Kidney (tissue), 14 donors: ENCODE data around the gene MSI2. TPM values are rescaled to one million over a fixed set of nuclear protein-coding genes. Genes with fewer than 3 reads are reported as not detected.

Source experiments
- DNase-seq, 5 donors: peaks; one replicate each; pipeline ENCODE4 v3.0.0-alpha.2; 2013 to 2020
- FAIRE-seq: peaks from 2 replicates; lab custom pipeline; 2012; peaks lifted over from hg19 to GRCh38; lab: Jason Lieb, UNC
- H3K27ac ChIP-seq, 2 donors: one replicate each; pipeline ENCODE4 v1.7.0; 2013; ENCODE audit warnings: low read depth in 2 of 2, low read length in 2 of 2, inconsistent platforms in 1 of 2
- H3K27me3 ChIP-seq: one replicate; pipeline ENCODE4 v1.7.1; 2013; ENCODE audit warnings: low read length, inconsistent platforms; ENCODE audit not compliant: control insufficient read depth, insufficient read depth
- H3K36me3 ChIP-seq, 3 donors: one replicate each; pipeline versions ENCODE4 v1.7.0 to v1.7.1; 2013; ENCODE audit warnings: low read length in 3 of 3, control low read depth in 1 of 3, inconsistent platforms in 1 of 3; ENCODE audit not compliant: insufficient read depth in 3 of 3, control insufficient read depth in 2 of 3
- H3K4me1 ChIP-seq, 3 donors: one replicate each; pipeline versions ENCODE4 v1.7.0 to v1.7.1; 2013; ENCODE audit warnings: low read length in 3 of 3, inconsistent platforms in 1 of 3, low read depth in 1 of 3; ENCODE audit not compliant: control insufficient read depth in 2 of 3, insufficient read depth in 2 of 3
- H3K4me3 ChIP-seq, 3 donors: one replicate each; pipeline versions ENCODE4 v1.7.0 to v1.8.1; 2013; ENCODE audit warnings: low read length in 3 of 3, control low read depth in 1 of 3, inconsistent platforms in 1 of 3
- H3K9ac ChIP-seq, 3 donors: one replicate each; pipeline versions ENCODE4 v1.7.0 to v1.7.1; 2013; ENCODE audit warnings: low read length in 3 of 3, control low read depth in 1 of 3, inconsistent platforms in 1 of 3
- H3K9me3 ChIP-seq, 3 donors: one replicate each; pipeline versions ENCODE4 v1.7.0 to v1.7.1; 2013; ENCODE audit warnings: low read length in 3 of 3, control low read depth in 1 of 3, inconsistent platforms in 1 of 3; ENCODE audit not compliant: control insufficient read depth in 2 of 3, insufficient read depth in 1 of 3
- CTCF ChIP-seq: IDR thresholded peaks from 3 replicates; pipeline ENCODE4 v1.5.1; 2012; ENCODE audit warnings: mild to moderate bottlenecking, moderate library complexity, borderline replicate concordance; ENCODE audit not compliant: insufficient read depth; ENCODE audit errors: extremely low read depth
- intact Hi-C: fragments of 100-400 bp; cut with DNase I; formaldehyde crosslinking; loops from one replicate; pipeline ENCODE4 v1.11.1; 2022
- polyA plus RNA-seq: library from polyadenylated mRNA; stranded (reverse); fragments of 350-450 nt; fragmentation: Illumina TruSeq; extraction: RNeasy Lipid Tissue Mini Kit (QIAGEN cat#74804); gene quantifications from one replicate; pipeline ENCODE4 v1.2.3, GENCODE V29; 2014; ENCODE audit warnings: low read depth, low replicate concordance; ENCODE audit not compliant: insufficient read depth
- total RNA-seq: library from RNA; stranded (reverse); fragmentation: NEBNext Ultra II Directional; extraction: Animal tissue kit (Norgen Biotek cat#: 25700); gene quantifications from one replicate; pipeline ENCODE4 v1.2.1, GENCODE V29; 2021
- donor health status: control.
- donor health status: control.
- donor health status: control.
- donor health status: control.
- donor health status: control.
- donor health status: DM: yes; HTN: yes; CAD: no.
- donor health status: Normal renal cell carcinoma (clear cell type).

Gene MSI2
- total and polyA plus RNA-seq, 2 donors from 2014 or later: 69.2 to 151 TPM

GRCh38 chr17:57595426-57595825 lies 339.1 kb downstream of the MSI2 start:
- no peaks in the 10 kb centered on the region for H3K27me3 ChIP-seq
- peaks cover 5 to 16% (median 5%) of the 10 kb centered on the region in 3 donors for H3K4me1 ChIP-seq
- FAIRE-seq: no peak
- H3K9ac ChIP-seq: no peak overlapping the region
- no peaks in the 10 kb centered on the region for H3K36me3 ChIP-seq
- DNase-seq: no peak
- no peak overlapping the region for H3K27ac ChIP-seq
- TF ChIP-seq CTCF: no peak
- no peak overlapping the region for H3K4me3 ChIP-seq
- no peaks in the 10 kb centered on the region for H3K9me3 ChIP-seq
- intact Hi-C loops: no loop called here

- intact Hi-C loops: no loop called here
- Histone ChIP-seq H3K27ac (peak overlapping the region; percentile 54 to 84), H3K36me3 (no peaks in the 10 kb centered on the region), H3K27me3 (no peaks in the 10 kb centered on the region), H3K4me3 (no peak overlapping the region), H3K4me1 (peaks cover 5 to 16% (median 5%) of the 10 kb centered on the region in 3 donors), H3K9ac (peak overlapping the region in 1 of 3 donors; percentile 12), H3K9me3 (no peaks in the 10 kb centered on the region)
- no peak for TF ChIP-seq CTCF
- no peak for FAIRE-seq
- peak in 1 of 5 donors; percentile 40 for DNase-seq
Observed at GRCh38 chr17:57595947-57596695, 339.8 kb downstream of the MSI2 start.

- H3K4me3 ChIP-seq: no peak overlapping the region
- FAIRE-seq (no peak), DNase-seq (no peak)
- H3K9ac ChIP-seq: no peak overlapping the region
- peaks cover 0 to 6% (median 0%) of the 10 kb centered on the region in 3 donors for H3K36me3 ChIP-seq
- H3K4me1 ChIP-seq: peaks cover 5 to 16% (median 5%) of the 10 kb centered on the region in 3 donors
- no peaks in the 10 kb centered on the region for H3K9me3 ChIP-seq
- H3K27ac ChIP-seq: peak overlapping the region; percentile 36 to 84
- intact Hi-C loops: no loop called here
- no peaks in the 10 kb centered on the region for H3K27me3 ChIP-seq
- no peak for TF ChIP-seq CTCF
Observed at GRCh38 chr17:57597101-57597500, 340.8 kb downstream of the MSI2 start.
